Glutamatergic neuron (in vitro differentiated cells): ENCODE results near the gene COL6A2. TPM values are rescaled to one million over a fixed set of nuclear protein-coding genes. Genes with fewer than 3 reads are reported as not detected.

Experiments
- DNase-seq: peaks from one replicate; pipeline ENCODE4 v3.0.0; 2022
- H3K27ac Mint-ChIP-seq: one replicate; pipeline ENCODE4 v1.8.0; 2020; ENCODE audit warnings: mild to moderate bottlenecking, mixed read lengths, inconsistent platforms; ENCODE audit not compliant: unreplicated experiment
- H3K27me3 Mint-ChIP-seq: one replicate; pipeline ENCODE4 v1.8.0; 2020; ENCODE audit warnings: mild to moderate bottlenecking, moderate library complexity, mixed read lengths, inconsistent platforms; ENCODE audit not compliant: unreplicated experiment
- H3K36me3 Mint-ChIP-seq: one replicate; pipeline ENCODE4 v1.8.0; 2020; ENCODE audit warnings: mild to moderate bottlenecking, mixed read lengths, inconsistent platforms; ENCODE audit not compliant: unreplicated experiment
- H3K4me1 Mint-ChIP-seq: one replicate; pipeline ENCODE4 v1.8.0; 2020; ENCODE audit warnings: mild to moderate bottlenecking, low read depth, mixed read lengths, inconsistent platforms; ENCODE audit not compliant: unreplicated experiment
- H3K4me3 Mint-ChIP-seq: one replicate; pipeline ENCODE4 v1.8.0; 2020; ENCODE audit warnings: mild to moderate bottlenecking, mixed read lengths, inconsistent platforms; ENCODE audit not compliant: unreplicated experiment
- H3K9me3 Mint-ChIP-seq: one replicate; pipeline ENCODE4 v1.8.0; 2020; ENCODE audit warnings: mild to moderate bottlenecking, moderate library complexity, mixed read lengths, inconsistent platforms; ENCODE audit not compliant: unreplicated experiment
- CTCF ChIP-seq: fragments of 200-600 bp; sonication (generic); IDR thresholded peaks from one replicate; pipeline ENCODE4 v1.5.0; 2021; ENCODE audit not compliant: partially characterized antibody, unreplicated experiment
- total RNA-seq: library from RNA; stranded (reverse); fragmentation: NEBNext Ultra II Directional; extraction: Animal tissue kit (Norgen Biotek cat#: 25700); gene quantifications from one replicate; pipeline ENCODE4 v1.2.1, GENCODE V29; 2021; ENCODE audit not compliant: unreplicated experiment

COL6A2 gene
- total RNA-seq, 1 donor from 2014 or later = 55.2 TPM

GRCh38 chr21:46111857-46112724 is 14.2 kb downstream of the COL6A2 start:
- no peak for TF ChIP-seq CTCF
- peaks cover 3% of the 10 kb centered on the region for H3K9me3 Mint-ChIP-seq
- DNase-seq = peak; percentile 13
- no peak overlapping the region for H3K27ac Mint-ChIP-seq
- H3K36me3 Mint-ChIP-seq = peaks cover 5% of the 10 kb centered on the region
- no peaks in the 10 kb centered on the region for H3K4me1 Mint-ChIP-seq
- no peaks in the 10 kb centered on the region for H3K27me3 Mint-ChIP-seq
- H3K4me3 Mint-ChIP-seq = no peak overlapping the region

- no peaks in the 10 kb centered on the region for H3K27me3 Mint-ChIP-seq
- no peaks in the 10 kb centered on the region for H3K4me1 Mint-ChIP-seq
- peaks cover 3% of the 10 kb centered on the region for H3K9me3 Mint-ChIP-seq
- DNase-seq = no peak
- TF ChIP-seq CTCF = no peak
- no peak overlapping the region for H3K4me3 Mint-ChIP-seq
- H3K36me3 Mint-ChIP-seq = peaks cover 5% of the 10 kb centered on the region
- H3K27ac Mint-ChIP-seq = no peak overlapping the region
Measured at GRCh38 chr21:46112725-46113215, 14.9 kb downstream of the COL6A2 start.

- peaks cover 2% of the 10 kb centered on the region for H3K9me3 Mint-ChIP-seq
- no peaks in the 10 kb centered on the region for H3K27me3 Mint-ChIP-seq
- peaks cover 1% of the 10 kb centered on the region for H3K36me3 Mint-ChIP-seq
- TF ChIP-seq CTCF = no peak
- H3K4me3 Mint-ChIP-seq = no peak overlapping the region
- no peak overlapping the region for H3K27ac Mint-ChIP-seq
- H3K4me1 Mint-ChIP-seq = no peaks in the 10 kb centered on the region
- DNase-seq = no peak
Measured at GRCh38 chr21:46113497-46114176, 15.7 kb downstream of the COL6A2 start.

GRCh38 chr21:46114963-46115362 is 17.1 kb downstream of the COL6A2 start:
- TF ChIP-seq CTCF = no peak
- H3K36me3 Mint-ChIP-seq = no peaks in the 10 kb centered on the region
- DNase-seq = no peak
- H3K4me1 Mint-ChIP-seq = no peaks in the 10 kb centered on the region
- H3K27me3 Mint-ChIP-seq = no peaks in the 10 kb centered on the region
- no peak overlapping the region for H3K27ac Mint-ChIP-seq
- H3K9me3 Mint-ChIP-seq = peaks cover 1% of the 10 kb centered on the region
- no peak overlapping the region for H3K4me3 Mint-ChIP-seq
